Measurements from ENCODE around the gene INPP5F.
A peak's percentile ranks its signal among the peaks of the same experiment; 100 is the strongest.

INPP5F gene

DNA sequence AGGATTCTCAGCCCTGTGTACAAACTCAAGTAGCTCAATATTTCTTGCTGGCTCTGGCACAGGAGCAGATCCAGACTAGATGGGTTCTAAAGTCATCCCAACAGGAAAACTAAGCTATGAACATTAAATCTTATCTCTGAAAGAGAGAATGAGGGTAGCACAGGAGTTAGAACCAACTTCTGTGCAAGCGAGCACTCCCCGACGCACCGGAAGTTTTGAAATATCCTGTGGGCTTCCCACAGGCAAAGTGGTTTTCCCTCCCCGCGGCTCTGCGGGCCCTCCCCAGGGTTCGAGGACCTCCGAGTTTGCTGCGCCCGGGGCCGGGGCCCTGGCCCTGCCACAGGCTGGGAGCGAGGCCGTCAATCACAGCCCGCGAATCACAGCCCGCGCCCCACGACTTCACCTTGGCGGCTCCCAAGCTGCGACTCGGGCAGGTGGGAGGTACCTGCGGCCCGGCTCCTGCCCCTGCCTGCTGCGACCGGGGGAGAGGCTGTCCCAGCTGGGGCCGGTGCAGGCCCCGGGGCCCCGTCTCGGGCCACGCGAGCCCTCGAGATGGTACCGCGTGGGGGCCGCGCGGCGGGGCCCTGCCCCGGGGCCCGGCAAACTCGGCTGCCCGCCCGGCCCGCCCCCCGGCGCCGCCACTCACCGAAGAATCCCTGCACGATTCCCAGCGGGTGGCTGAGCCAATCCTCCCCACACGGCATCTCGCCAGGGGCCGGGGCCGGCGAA lies 146.2 kb downstream of the INPP5F start:
- DNase-seq = peak; percentile 54

- DNase-seq = no peak
These were observed 146.7 kb downstream of the INPP5F start, which contains the start of gene MCMBP for GRCh38 chr10:119872610-119872859. Gene MCMBP, minus strand, starts transcription at chr10:119872843. Its CDS starts 259 bp downstream, at chr10:119872584.

- DNase-seq = peak; percentile 89
These were observed 147.2 kb downstream of the INPP5F start for GRCh38 chr10:119872860-119873681.

- no peak for DNase-seq
These were observed 152.7 kb downstream of the INPP5F start for GRCh38 chr10:119878524-119878923.
